ENCODE results near the gene KCNJ18. TPM values are rescaled to one million over a fixed set of nuclear protein-coding genes. Genes with fewer than 3 reads are reported as not detected.
"Not testable (repeated sequence)": the region's sequence is repeated elsewhere in the genome, so short reads cannot be mapped to it uniquely, and the experiment has no call there.

Gene KCNJ18
- total and polyA plus RNA-seq, 2 donors (not counting 1 experiment from before 2014, with no cell fraction given), result not detected

- no peaks in the 10 kb centered on the region for H4K20me1 ChIP-seq (ENCODE audit: control insufficient read depth, extremely low read depth, insufficient read depth, low read length)
- H2AFZ ChIP-seq (ENCODE audit: low read length), result no peak overlapping the region
- no peaks in the 10 kb centered on the region for H3K4me1 ChIP-seq (ENCODE audit: control insufficient read depth, extremely low read depth, insufficient read depth, low read length)
- no peak for DNase-seq (ENCODE audit: low read depth in 2 of 2)
- no peak overlapping the region for H3K4me2 ChIP-seq (ENCODE audit: extremely low read depth, insufficient read depth, low read length)
- no peaks in the 10 kb centered on the region for H3K36me3 ChIP-seq (ENCODE audit: control insufficient read depth, insufficient read depth, low read length)
- no peak overlapping the region for H3K9ac ChIP-seq (ENCODE audit: insufficient read depth, low read length)
- no peaks in the 10 kb centered on the region for H3K9me3 ChIP-seq (ENCODE audit: control insufficient read depth, insufficient read depth, low read depth, low read length)
- no peak overlapping the region for H3K4me3 ChIP-seq (replicated peaks in 1 of 4; ENCODE audit: control extremely low read depth in 1 of 4, insufficient read depth in 1 of 4, low read depth in 3 of 4, low read length in 4 of 4)
- TF ChIP-seq CTCF (conservative IDR thresholded peaks at IDR 0.05 in 1 of 2, IDR thresholded peaks at IDR 0.05 in 1 of 2; ENCODE audit: low read depth in 1 of 2, low read length in 2 of 2) (no peak), EZH2 (IDR thresholded peaks at IDR 0.05; ENCODE audit: low read length, missing control alignments) (no peak)
- H3K27me3 ChIP-seq (ENCODE audit: control insufficient read depth, insufficient read depth, low read length), result no peaks in the 10 kb centered on the region
- H3K27ac ChIP-seq (ENCODE audit: insufficient read depth, low read length), result no peak overlapping the region
- H3K79me2 ChIP-seq (ENCODE audit: control insufficient read depth, insufficient read depth, low read length), result no peaks in the 10 kb centered on the region
Observed at GRCh38 chr17:21678393-21679081, 13.8 kb upstream of the KCNJ18 start.

GRCh38 chr17:21679256-21680146 lies 12.8 kb upstream of the KCNJ18 start:
- DNase-seq (ENCODE audit: low read depth in 2 of 2), result no peak
- Histone ChIP-seq H3K9ac (ENCODE audit: insufficient read depth, low read length) (no peak overlapping the region), H3K27me3 (ENCODE audit: control insufficient read depth, insufficient read depth, low read length) (no peaks in the 10 kb centered on the region), H3K4me3 (replicated peaks in 1 of 4; ENCODE audit: control extremely low read depth in 1 of 4, insufficient read depth in 1 of 4, low read depth in 3 of 4, low read length in 4 of 4) (no peak overlapping the region), H2AFZ (ENCODE audit: low read length) (no peak overlapping the region), H3K4me2 (ENCODE audit: extremely low read depth, insufficient read depth, low read length) (no peak overlapping the region), H3K79me2 (ENCODE audit: control insufficient read depth, insufficient read depth, low read length) (no peaks in the 10 kb centered on the region), H3K4me1 (ENCODE audit: control insufficient read depth, extremely low read depth, insufficient read depth, low read length) (no peaks in the 10 kb centered on the region), H3K9me3 (ENCODE audit: control insufficient read depth, insufficient read depth, low read depth, low read length) (no peaks in the 10 kb centered on the region), H3K36me3 (ENCODE audit: control insufficient read depth, insufficient read depth, low read length) (no peaks in the 10 kb centered on the region), H4K20me1 (ENCODE audit: control insufficient read depth, extremely low read depth, insufficient read depth, low read length) (no peaks in the 10 kb centered on the region), H3K27ac (ENCODE audit: insufficient read depth, low read length) (no peak overlapping the region)
- TF ChIP-seq EZH2 (IDR thresholded peaks at IDR 0.05; ENCODE audit: low read length, missing control alignments) (no peak), CTCF (conservative IDR thresholded peaks at IDR 0.05 in 1 of 2, IDR thresholded peaks at IDR 0.05 in 1 of 2; ENCODE audit: low read depth in 1 of 2, low read length in 2 of 2) (no peak)

GRCh38 chr17:21680366-21680765 lies 12.0 kb upstream of the KCNJ18 start:
- Histone ChIP-seq H3K9ac (ENCODE audit: insufficient read depth, low read length) (no peak overlapping the region), H3K4me1 (ENCODE audit: control insufficient read depth, extremely low read depth, insufficient read depth, low read length) (no peaks in the 10 kb centered on the region), H3K27ac (ENCODE audit: insufficient read depth, low read length) (no peak overlapping the region), H3K27me3 (ENCODE audit: control insufficient read depth, insufficient read depth, low read length) (no peaks in the 10 kb centered on the region), H3K9me3 (ENCODE audit: control insufficient read depth, insufficient read depth, low read depth, low read length) (no peaks in the 10 kb centered on the region), H3K4me2 (ENCODE audit: extremely low read depth, insufficient read depth, low read length) (no peak overlapping the region), H4K20me1 (ENCODE audit: control insufficient read depth, extremely low read depth, insufficient read depth, low read length) (no peaks in the 10 kb centered on the region), H2AFZ (ENCODE audit: low read length) (no peak overlapping the region), H3K36me3 (ENCODE audit: control insufficient read depth, insufficient read depth, low read length) (no peaks in the 10 kb centered on the region), H3K79me2 (ENCODE audit: control insufficient read depth, insufficient read depth, low read length) (no peaks in the 10 kb centered on the region), H3K4me3 (replicated peaks in 1 of 4; ENCODE audit: control extremely low read depth in 1 of 4, insufficient read depth in 1 of 4, low read depth in 3 of 4, low read length in 4 of 4) (no peak overlapping the region)
- no peak for DNase-seq (ENCODE audit: low read depth in 2 of 2)
- TF ChIP-seq EZH2 (IDR thresholded peaks at IDR 0.05; ENCODE audit: low read length, missing control alignments) (no peak), CTCF (conservative IDR thresholded peaks at IDR 0.05 in 1 of 2, IDR thresholded peaks at IDR 0.05 in 1 of 2; ENCODE audit: low read depth in 1 of 2, low read length in 2 of 2) (no peak)

GRCh38 chr17:21680850-21681351 lies 11.4 kb upstream of the KCNJ18 start:
- not testable (repeated sequence) for H4K20me1 ChIP-seq (ENCODE audit: control insufficient read depth, extremely low read depth, insufficient read depth, low read length); DNase-seq (ENCODE audit: low read depth in 2 of 2); H3K9me3 ChIP-seq (ENCODE audit: control insufficient read depth, insufficient read depth, low read depth, low read length); H3K4me3 ChIP-seq (replicated peaks in 1 of 4; ENCODE audit: control extremely low read depth in 1 of 4, insufficient read depth in 1 of 4, low read depth in 3 of 4, low read length in 4 of 4); H3K36me3 ChIP-seq (ENCODE audit: control insufficient read depth, insufficient read depth, low read length); H3K4me1 ChIP-seq (ENCODE audit: control insufficient read depth, extremely low read depth, insufficient read depth, low read length); H3K27ac ChIP-seq (ENCODE audit: insufficient read depth, low read length); H3K9ac ChIP-seq (ENCODE audit: insufficient read depth, low read length); H3K79me2 ChIP-seq (ENCODE audit: control insufficient read depth, insufficient read depth, low read length); H2AFZ ChIP-seq (ENCODE audit: low read length); H3K27me3 ChIP-seq (ENCODE audit: control insufficient read depth, insufficient read depth, low read length); H3K4me2 ChIP-seq (ENCODE audit: extremely low read depth, insufficient read depth, low read length)
